ENCODE results near the gene TNFRSF25.
"Not testable (repeated sequence)": the region's sequence is repeated elsewhere in the genome, so short reads cannot be mapped to it uniquely, and the experiment has no call there.

TNFRSF25 gene

DNA sequence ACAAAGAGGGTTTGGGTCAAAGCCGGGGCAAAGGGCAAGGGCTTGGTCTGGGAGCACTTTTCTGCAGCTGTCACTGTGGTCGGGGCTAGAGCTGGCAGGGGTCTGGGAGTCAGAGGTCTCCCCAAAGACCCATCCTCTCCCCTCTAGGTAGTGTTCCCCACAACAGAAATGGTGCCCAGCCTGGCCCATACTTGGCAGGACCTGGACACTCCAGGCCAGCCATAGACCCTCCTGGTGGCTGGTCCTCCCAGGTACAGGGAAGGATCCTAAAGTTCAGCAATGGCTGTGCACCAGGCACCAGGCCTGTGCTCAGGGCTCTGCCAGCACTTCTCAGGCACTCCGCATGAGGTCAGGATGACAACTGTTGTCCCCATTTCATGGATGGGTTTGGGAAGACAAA, 30.4 kb downstream of the TNFRSF25 start:
- no peak for DNase-seq (ENCODE audit: low read depth)

DNA sequence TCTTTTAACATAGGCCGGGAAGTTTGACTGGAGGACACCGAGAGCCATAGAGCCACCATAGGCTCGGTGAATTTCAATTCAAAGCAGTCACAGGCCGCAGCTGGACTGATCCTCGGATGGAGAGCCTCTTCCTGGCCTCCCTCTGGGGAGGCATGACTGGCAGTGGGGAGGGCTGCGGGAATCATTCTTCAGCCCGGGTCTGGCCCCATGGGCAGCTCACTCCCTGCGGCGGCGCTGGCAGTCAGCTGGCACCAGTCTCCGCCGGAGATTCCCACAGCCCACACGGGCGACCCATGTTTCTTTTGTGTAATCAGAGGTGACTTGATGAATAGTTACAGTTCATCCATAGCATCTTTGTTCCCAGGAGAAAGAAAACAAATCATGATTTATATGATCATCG, 30.8 kb downstream of the TNFRSF25 start:
- no peak for DNase-seq (ENCODE audit: low read depth)

DNA sequence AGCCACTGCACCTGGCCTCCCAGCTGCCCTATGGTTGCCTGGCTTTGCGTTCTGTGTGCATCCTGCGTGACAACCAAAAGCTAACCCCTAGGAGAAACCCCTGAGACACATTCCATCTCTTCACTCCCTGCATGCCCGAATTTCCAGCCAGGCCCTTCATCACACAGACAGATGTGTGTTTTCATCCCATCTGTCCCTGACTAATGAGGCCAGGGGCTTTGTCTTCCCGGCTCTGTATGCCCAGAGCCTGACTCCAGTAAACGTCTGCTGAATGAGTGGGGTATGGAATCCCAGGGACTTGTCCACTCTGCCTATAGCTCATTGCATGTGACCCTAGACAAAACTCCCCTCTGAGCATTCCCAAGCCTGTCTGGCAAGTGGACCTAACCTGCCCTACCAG, 31.8 kb downstream of the TNFRSF25 start:
- no peak for DNase-seq (ENCODE audit: low read depth)

DNA sequence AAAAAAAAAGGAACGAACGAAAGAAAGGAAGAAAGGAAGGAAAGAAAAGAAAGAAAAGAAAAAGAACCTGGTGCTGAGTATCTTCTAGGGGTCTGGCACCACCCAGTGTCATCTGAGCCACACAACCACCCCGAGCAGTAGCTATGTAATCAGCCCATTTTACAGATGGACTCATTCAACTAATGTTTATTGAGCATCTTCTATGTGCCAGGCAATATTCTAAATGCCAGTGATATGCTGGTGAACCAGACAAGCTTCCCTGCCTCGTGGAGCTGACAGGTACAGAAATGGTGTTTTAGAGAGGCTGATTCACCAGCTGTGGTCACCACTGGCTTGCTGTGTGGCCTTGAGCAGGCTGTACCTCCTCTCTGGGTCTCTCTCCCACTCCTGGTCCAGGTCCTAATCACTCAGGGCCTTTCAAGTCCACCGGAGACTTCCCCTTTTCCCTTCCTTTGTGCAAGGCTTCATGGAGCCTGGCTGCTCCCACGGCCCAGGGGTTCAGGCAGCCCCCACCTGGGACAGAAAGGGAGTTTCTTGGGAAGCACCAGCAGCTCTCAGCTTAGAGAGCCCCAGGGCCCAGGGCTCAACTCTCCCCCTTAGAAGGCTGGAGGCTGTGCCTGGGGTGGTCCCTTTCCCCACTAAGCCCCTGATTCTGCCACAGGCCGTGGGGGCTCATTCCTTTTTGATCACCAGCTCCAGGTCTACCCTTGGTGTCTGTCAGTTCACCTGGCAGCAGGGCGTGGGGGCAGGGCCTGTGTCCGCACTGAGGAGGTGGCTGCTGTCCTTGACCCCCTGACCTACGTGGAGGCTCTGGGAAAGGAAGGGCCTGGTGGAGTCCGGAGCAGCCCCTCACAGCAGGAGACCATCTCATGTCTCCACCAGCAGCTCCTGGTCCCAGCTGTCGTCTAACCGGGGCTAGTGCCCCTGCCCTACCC, 34.1 kb downstream of the TNFRSF25 start:
- DNase-seq (ENCODE audit: low read depth): not testable (repeated sequence)

DNA sequence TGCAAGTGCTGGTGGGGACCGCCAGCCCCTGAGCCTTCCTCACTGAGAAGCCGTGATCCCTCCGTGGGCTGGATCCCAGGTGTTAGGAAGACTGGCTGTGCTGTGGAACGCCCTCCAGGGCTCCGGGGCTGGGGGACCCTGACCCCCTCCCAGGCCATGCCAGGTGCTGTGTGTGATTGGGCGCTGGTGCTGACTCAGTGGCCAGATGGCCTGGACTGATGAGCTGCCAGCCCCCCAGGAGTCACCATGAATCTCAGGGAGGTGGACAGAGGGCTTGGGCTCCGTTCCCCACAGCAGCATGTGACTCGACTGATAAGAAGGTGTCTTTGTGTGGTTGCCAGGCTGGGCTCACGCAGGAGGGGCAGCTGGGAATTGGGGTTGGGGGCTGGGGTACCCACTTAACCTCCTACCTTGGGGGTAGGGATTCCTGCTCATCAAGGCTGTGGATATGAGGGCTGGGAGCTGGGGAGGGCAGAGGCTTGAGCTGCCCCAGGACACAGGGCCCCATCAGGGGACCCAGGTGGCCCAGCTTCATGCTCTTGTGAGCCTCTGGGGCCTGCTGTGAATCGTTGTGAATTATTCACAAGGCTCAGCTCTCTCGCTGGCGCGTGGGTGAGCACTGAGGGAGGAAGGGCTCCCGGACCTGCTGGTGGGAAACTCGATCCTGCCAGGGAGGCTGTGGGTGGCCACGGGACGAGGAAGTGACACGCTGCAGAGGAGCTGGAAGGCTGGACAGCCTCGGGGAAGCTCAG, 36.1 kb downstream of the TNFRSF25 start:
- not testable (repeated sequence) for DNase-seq (ENCODE audit: low read depth)

DNA sequence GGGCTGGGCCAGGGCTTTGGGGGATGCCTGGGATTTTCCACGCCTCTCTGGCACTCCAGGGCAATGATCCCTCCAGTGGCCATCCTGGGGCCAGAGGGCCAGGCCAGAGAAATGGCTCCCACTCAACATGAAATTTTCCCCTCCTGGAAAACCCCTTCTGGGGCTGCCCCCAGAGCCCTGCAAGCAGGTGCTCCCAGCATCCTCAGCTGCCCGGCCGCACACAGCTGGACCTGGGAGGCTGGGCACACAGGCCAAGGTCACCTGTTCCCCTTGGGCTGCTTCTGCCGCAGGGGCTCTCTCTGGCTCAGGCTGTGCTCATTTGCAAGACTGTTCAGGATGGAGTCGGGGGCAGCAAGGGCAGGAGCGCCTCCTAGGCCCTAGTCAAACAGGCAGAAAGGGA, 37.5 kb downstream of the TNFRSF25 start:
- DNase-seq (ENCODE audit: low read depth): not testable (repeated sequence)

DNA sequence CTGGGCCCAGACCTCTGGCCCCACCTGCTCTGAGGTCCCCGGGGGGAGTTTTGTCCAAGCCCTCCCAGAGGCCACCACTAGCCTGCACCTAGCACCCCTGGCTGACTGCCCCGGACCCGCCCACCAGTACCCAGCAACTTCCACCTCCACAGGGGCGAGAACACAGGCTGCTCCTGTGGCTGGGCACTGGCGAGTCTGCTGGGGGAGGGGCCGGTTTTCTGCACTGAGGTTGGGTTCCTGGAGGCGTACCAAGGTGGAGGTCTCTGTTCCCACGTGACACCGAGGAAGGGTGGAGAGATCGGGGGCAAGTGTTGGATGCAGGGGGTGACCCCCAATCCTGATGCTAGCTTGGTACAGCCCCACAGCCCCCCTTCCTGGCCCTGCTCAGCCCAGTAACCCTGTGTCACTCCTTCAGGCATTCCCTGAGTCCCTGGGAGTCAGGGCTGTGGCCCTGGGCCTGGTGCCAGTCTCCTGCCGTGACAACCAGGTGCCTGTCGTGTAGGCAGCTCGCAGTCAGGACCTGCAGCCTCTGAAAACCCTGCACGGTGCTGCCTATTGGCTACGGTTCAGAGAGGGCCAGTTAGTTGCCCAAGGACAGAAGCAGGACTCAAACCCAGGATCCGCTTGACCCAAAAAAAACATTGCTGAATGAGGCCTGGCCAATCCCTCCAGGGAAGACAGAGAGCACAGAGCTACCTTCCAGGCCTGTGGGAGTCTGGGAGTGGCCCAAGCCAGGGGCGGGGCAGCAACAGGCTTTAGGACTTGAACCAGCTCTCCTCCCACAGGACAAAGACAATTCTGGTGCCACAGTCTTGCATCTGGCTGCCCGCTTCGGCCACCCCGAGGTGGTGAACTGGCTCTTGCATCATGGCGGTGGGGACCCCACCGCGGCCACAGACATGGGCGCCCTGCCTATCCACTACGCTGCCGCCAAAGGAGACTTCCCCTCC, 38.3 kb downstream of the TNFRSF25 start:
- DNase-seq (ENCODE audit: low read depth): no peak

DNA sequence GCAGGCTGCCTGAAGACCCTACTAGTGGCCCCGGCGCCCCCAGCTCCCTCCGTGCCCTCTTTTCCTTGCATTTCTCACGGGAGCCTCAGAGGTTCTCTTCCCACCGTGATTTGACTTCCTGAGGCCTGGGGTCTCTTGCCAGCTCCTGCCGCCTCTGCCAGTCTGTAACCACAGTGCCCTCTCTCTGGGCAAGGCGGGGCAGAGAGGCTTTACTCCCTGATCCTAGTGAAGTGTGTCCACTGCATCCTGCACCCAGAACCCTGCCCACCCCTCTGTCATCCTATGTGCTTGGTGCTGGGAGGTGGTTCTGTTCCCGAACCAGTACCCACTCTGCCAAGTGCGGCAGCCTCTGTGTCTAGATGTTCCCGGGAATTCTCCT, 39.0 kb downstream of the TNFRSF25 start:
- DNase-seq (ENCODE audit: low read depth): no peak

DNA sequence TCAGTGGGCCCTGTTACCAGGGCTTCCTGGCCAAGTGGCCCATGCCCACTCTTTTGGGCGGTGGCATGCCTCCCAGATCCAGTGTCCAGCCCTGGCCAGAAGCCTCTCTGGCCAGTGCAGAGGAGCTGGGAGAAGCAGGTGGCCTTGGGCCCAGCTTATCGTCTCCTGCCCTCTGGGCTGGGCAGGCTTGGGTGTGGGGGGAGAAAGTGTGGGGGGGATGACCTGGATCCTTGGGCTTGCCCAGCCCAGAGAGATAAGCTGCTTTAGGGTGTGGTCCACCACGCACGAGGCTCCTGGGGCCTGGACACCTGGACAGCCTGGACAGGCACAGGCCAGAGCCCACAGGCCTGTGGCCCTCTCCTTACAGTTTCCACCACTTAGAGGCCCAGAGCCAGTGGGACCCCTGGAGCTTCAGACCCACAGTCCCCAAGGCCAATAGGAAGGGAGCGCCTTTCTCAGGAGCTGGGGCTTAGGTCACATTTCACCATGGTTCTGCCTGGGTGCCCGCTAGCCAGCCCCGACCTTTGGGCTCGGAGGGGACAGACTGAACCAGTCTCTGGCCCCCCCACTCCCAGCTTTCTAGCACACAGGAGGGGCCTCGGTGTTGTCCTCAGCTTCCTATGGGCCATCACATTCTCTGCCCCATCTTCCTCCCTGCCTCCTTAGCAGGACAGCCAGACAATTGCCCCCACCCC, 39.5 kb downstream of the TNFRSF25 start:
- DNase-seq (ENCODE audit: low read depth): no peak

DNA sequence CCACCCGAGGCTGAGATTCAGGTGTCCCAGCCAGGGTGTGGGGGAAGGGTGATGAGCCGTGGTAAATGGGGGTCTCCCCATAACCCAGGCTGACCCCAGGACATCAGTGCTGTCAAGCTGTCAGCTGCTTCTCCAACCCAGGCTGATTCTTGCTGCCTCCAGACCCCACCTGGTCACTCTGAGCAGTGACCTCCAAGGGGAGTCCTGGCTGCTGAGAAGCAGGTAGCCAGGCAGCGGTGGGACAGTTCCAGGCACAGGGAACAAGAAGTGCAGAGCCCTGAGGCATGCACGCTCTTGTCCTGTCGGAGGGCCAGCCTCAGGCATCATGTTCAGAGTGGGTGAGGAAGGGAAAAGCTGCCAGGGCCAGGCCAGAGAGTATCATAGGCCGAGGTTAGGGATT, 40.3 kb downstream of the TNFRSF25 start:
- DNase-seq (ENCODE audit: low read depth): no peak

DNA sequence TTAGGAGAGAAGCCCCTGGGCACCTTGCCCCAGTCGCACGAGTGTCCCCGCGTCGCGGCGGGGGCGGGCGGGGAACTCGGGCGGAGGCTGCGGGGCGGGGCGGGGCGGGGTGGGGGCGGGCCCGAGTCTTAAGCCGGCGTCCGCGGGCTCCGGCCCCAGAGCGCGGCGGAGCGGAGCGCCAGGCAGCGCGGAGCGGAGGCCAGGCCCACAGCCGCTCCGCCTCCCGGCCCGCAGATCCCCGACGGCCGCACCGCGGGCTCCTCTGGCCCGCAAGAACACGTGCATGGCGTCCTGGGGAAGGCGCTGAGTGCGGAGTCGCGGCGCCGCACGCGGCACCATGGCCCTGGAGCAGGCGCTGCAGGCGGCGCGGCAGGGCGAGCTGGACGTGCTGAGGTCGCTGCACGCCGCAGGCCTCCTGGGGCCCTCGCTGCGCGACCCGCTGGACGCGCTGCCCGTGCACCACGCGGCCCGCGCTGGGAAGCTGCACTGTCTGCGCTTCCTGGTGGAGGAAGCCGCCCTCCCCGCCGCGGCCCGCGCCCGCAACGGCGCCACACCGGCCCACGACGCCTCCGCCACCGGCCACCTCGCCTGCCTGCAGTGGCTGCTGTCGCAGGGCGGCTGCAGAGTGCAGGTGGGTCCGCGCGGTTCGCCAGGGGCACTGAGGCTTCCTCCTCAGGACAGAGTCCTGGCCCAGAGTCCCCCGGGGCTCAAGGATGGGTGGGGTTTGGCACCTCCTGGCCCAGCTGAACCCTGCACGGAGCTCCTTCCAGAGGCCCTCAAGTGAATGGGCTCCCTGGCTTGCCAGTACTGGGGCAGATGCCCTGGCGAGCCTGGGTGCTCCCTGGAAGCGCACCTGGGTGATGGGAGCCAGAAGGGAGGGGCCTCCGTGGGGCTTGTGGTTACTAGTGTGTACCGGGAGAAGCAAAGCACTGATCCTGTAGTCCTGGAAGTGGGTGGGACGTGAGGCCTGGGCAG, 41.1 kb downstream of the TNFRSF25 start, which contains the start of gene ESPN:
ESPN (plus strand) TSS at position 158 of the 975 bp plus-strand sequence; CDS start at position 338, 180 bp downstream.
- DNase-seq (ENCODE audit: low read depth): no peak

DNA sequence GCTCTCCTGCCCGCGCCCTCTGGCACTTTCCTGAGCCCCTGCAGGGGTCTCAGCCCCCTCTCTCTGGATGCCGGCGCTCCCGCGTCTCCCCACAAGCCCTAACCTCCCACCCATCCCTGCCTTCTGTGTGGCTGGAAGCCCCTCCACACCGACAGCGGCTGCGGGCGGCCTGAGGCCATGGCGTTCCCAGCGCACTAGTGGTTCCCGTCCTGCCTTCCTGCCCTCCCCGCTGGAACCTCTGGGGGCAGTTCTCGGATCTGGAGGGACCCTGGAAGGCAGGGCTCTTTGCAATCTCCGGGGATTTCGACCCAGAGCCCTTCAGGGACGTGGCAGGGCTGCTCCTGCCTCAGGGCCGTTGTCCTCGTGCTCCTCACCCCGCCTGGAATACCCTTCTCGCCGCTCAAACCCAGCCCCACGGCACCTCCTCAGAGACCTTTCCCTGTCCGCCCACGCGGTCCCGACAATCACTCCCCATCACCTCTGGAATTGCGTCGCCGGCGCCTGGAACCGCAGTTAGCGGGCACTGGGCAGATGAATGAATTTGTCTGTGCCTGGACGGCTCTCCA, 41.9 kb downstream of the TNFRSF25 start:
- DNase-seq (ENCODE audit: low read depth): no peak

DNA sequence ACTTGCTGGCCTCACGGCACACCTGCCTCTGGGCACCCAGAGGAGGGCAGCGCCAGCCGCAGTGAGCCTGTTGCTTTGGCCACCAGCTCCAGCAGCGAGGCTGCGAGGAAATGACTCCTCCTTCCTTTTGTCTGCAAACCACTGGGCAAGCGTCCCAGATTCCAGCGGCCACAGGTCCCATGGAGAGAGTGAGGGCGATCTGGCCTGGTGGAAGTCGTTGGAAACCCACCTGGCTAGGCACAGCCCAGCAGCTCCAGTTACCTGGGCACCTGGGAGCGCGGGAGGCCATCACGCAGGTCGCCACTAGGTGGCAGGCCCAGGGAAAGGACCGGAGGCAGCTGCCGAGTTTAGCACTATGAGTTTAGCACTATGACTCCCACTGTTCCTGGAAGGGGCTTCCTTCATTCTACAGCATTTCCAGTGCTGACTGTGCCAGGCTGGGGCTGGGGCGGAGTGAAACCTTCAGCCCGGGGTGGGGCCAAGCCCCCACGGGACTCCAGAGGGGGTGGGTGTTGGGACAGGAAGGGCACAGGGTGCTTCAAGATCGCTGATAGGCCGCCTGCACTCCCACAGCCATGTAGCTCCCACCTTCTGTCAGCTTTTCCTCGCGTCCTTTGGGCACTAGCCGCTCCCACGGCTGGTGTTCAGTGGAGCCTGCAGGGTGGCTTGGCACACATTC, 42.5 kb downstream of the TNFRSF25 start:
- DNase-seq (ENCODE audit: low read depth): peak; percentile 43

DNA sequence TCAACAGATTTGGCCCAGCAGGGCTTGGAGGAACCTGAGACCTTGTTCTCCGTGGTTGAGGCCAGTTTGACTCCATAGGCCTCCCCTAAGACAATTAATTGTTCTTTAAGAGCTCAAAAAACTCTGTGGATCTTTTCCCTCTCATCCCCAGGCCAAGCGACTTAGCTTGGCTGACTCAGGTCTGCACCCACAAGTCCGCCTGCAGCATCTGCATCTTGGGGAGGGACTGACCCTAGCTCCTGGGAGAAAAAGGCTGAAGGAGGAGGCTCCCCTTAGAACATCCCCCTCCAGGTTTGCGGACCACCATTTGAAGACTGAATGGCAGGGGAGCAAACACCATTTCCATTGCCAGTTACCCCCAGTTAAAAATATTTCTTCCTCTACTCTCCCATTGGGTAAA, 44.7 kb downstream of the TNFRSF25 start:
- DNase-seq (ENCODE audit: low read depth): no peak

DNA sequence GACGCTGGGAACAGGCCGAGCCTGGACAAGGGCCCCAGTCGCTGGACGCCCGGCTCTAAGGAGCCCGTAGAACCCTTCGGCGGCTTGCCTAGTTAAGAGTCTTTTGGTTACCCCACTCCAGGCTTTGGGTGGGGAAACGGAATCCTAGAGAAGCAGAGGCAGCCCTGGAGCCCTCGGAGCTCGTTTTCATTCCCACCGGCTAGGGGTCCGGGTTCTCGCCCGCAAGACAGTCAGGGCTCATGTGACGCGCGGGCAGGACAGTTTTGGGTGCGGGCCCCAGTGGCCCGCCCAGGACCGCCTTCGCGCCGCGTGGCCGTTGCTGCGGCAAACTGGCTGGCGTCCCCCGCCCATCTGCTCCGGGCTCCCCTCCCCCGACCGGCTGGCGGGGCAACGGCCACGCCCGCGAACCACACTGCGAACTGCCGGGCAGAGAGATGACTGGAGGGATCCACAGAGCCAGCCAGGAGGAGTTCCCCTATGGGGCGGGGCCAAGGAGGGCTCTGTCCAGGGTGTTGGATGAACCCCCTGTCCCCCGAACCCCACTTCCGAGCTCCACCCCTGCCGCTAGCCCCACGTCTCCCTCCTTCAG, 45.4 kb downstream of the TNFRSF25 start:
- DNase-seq (ENCODE audit: low read depth): no peak

DNA sequence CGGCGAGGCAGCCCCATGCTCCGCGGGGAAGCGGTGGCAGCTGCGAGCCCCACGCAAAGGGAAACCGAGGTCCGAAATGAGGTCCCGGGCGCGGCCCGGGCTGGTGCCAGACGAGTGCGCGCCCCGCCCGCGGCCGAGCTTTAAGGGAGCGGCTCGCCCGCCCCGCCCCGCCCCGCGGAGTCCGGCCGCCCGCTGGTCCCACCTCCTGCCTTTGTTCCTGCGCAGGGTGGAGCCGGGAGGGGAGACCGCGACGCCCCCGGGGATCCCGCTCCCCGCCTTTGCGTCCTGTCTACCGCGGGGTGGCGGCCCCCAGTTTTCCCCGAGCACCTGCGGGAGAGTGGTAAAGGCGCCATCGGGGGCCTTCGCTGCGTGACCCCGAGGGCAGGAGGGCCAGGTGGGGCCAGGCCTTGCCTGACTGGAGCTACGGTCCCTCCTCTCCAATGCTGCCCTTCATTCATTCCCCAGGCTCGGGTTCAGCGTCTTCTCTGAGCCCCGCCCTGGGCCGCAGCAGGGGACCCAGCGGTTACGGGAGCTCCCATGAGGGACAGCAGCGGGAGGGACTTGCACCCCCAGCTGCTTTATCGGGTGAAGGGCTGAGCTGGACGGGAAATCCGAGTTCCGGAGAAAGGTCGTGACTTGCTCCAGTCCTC, 46.0 kb downstream of the TNFRSF25 start, which contains the start of gene HES2:
HES2 (minus strand) TSS at position 116 of the 650 bp plus-strand sequence; CDS start at position 17, 99 bp downstream.
- no peak for DNase-seq (ENCODE audit: low read depth)

DNA sequence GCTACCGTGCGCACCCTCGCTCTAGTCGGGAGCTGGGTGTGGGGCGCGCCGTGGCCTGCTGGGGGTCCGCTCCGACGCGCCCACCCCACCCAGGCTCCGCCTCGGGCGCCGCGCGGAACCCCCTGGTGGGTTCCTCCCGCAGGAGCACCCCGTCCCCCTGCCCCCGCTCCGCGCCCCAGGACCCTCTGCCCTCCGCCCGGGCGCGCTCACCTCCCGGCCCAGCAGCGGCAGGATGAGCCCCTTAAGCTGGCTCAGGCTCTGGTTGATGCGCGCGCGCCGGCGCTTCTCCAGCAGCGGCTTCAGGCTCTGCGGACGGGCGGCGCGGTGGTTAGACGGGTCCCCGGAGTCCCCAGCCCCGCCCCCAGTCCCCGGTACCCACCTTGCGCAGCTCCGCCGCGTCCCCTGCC, 46.6 kb downstream of the TNFRSF25 start:
- no peak for DNase-seq (ENCODE audit: low read depth)

Measured in T-helper 22 cell (primary cell).